Measurements from ENCODE around the gene DTYMK. TPM values are rescaled to one million over a fixed set of nuclear protein-coding genes. Genes with fewer than 3 reads are reported as not detected.

Gene DTYMK
- polyA plus RNA-seq, 1 of the 3 experiments (the other 2 are of a cell fraction) = 51.1 TPM

- Histone ChIP-seq H3K9me2 (no peaks in the 10 kb centered on the region), H2AFZ (ENCODE audit: low read depth) (no peak overlapping the region), H3K79me2 (ENCODE audit: insufficient read depth) (peaks cover 100% of the 10 kb centered on the region), H3K9me3 (no peaks in the 10 kb centered on the region), H3K36me3 (replicated peaks in 1 of 2; ENCODE audit: control insufficient read depth in 1 of 2, insufficient read depth in 2 of 2, low read length in 1 of 2) (peaks cover 0 to 2% of the 10 kb centered on the region in 2 experiments), H3F3A (replicated peaks; ENCODE audit: insufficient read depth) (peaks cover 4% of the 10 kb centered on the region), H3K9ac (no peak overlapping the region), H3K27me3 (ENCODE audit: insufficient read depth) (no peaks in the 10 kb centered on the region), H3K4me1 (ENCODE audit: control insufficient read depth in 1 of 2, insufficient read depth in 2 of 2, low read depth in 1 of 2, low read length in 1 of 2) (peaks cover 0 to 6% of the 10 kb centered on the region in 2 experiments; a peak in 1 of 4 replicates), H3K27ac (ENCODE audit: low read depth in 2 of 2, low read length in 1 of 2) (no peak overlapping the region), H4K20me1 (ENCODE audit: insufficient read depth) (peaks cover 86% of the 10 kb centered on the region), H3K4me2 (no peak overlapping the region), H3K4me3 (ENCODE audit: low read depth in 2 of 2, low read length in 1 of 2) (no peak overlapping the region)
- 98% methylated on average over 24 of the region's 26 CpGs for WGBS (ENCODE audit: low lambda C conversion rate)
- TF ChIP-seq CTCF (IDR thresholded peaks at IDR 0.05) = no peak
- TF ChIP-seq JUND (IDR thresholded peaks at IDR 0.05) = no peak
- no peak for TF ChIP-seq FOXJ3 (CRISPR knock-in tag; IDR thresholded peaks at IDR 0.05)
- no peak for TF ChIP-seq USF2 (IDR thresholded peaks at IDR 0.05; ENCODE audit: borderline replicate concordance, low read depth, low read length)
- no peak for TF ChIP-seq EP300 (IDR thresholded peaks at IDR 0.05; ENCODE audit: borderline replicate concordance in 1 of 2, low read depth in 1 of 2, low read length in 1 of 2)
- ChIA-PET CTCF (interaction anchor here (0.6 to 11.9 kb wide), 3 partner anchors 15 to 47 kb away, joined by 3 to 77 read pairs (median 3); no protein-coding TSS in a partner anchor), POLR2A (no interaction called here)
- DNase-seq = no peak
These were observed 41.3 kb downstream of the DTYMK start for GRCh38 chr2:241645056-241645914.

- Histone ChIP-seq H3K9me3 (no peaks in the 10 kb centered on the region), H3K4me1 (ENCODE audit: control insufficient read depth in 1 of 2, insufficient read depth in 2 of 2, low read depth in 1 of 2, low read length in 1 of 2) (peaks cover 3 to 16% of the 10 kb centered on the region in 2 experiments; a peak in 3 of 4 replicates), H3K4me3 (ENCODE audit: low read depth in 2 of 2, low read length in 1 of 2) (no peak overlapping the region), H3K9ac (no peak overlapping the region), H3F3A (replicated peaks; ENCODE audit: insufficient read depth) (peaks cover 4% of the 10 kb centered on the region), H3K27me3 (ENCODE audit: insufficient read depth) (no peaks in the 10 kb centered on the region), H3K4me2 (no peak overlapping the region), H4K20me1 (ENCODE audit: insufficient read depth) (peaks cover 77% of the 10 kb centered on the region), H3K36me3 (replicated peaks in 1 of 2; ENCODE audit: control insufficient read depth in 1 of 2, insufficient read depth in 2 of 2, low read length in 1 of 2) (peaks cover 8 to 10% of the 10 kb centered on the region in 2 experiments), H2AFZ (ENCODE audit: low read depth) (no peak overlapping the region), H3K9me2 (no peaks in the 10 kb centered on the region), H3K79me2 (ENCODE audit: insufficient read depth) (peaks cover 92% of the 10 kb centered on the region), H3K27ac (ENCODE audit: low read depth in 2 of 2, low read length in 1 of 2) (no peak overlapping the region)
- no peak for TF ChIP-seq USF2 (IDR thresholded peaks at IDR 0.05; ENCODE audit: borderline replicate concordance, low read depth, low read length)
- no peak for TF ChIP-seq CTCF (IDR thresholded peaks at IDR 0.05)
- TF ChIP-seq YY1 (IDR thresholded peaks at IDR 0.05; ENCODE audit: low read depth) = no peak
- TF ChIP-seq EZH2phosphoT487 (IDR thresholded peaks at IDR 0.05; ENCODE audit: borderline replicate concordance, low read depth) = no peak
- TF ChIP-seq ELF1 (IDR thresholded peaks at IDR 0.05) = no peak
- TF ChIP-seq MEF2A (IDR thresholded peaks at IDR 0.05; ENCODE audit: borderline replicate concordance, low read depth) = no peak
- TF ChIP-seq FOSL2 (IDR thresholded peaks at IDR 0.05; ENCODE audit: borderline replicate concordance, low read depth) = no peak
- no peak for TF ChIP-seq RXRA (IDR thresholded peaks at IDR 0.05; ENCODE audit: borderline replicate concordance, low read depth)
- no peak for TF ChIP-seq GATA2 (CRISPR knock-in tag; IDR thresholded peaks at IDR 0.05)
- TF ChIP-seq FOXJ3 (CRISPR knock-in tag; IDR thresholded peaks at IDR 0.05) = no peak
- no peak for TF ChIP-seq TCF12 (IDR thresholded peaks at IDR 0.05)
- TF ChIP-seq ZBTB33 (IDR thresholded peaks at IDR 0.05; ENCODE audit: borderline replicate concordance, low read depth) = no peak
- TF ChIP-seq SIN3A (IDR thresholded peaks at IDR 0.05; ENCODE audit: borderline replicate concordance, low read depth, low read length) = no peak
- ChIA-PET POLR2A (no interaction called here), CTCF (interaction anchor here (2.1 to 11.9 kb wide), 2 partner anchors 10 to 18 kb away, joined by 4 to 77 read pairs; no protein-coding TSS in a partner anchor)
- DNase-seq = no peak
- WGBS (ENCODE audit: low lambda C conversion rate) = 48% methylated on average over 2 of the region's 2 CpGs
These were observed 45.0 kb downstream of the DTYMK start for GRCh38 chr2:241641631-241642030.
